ENCODE measurements around the gene RNF181.

DNA sequence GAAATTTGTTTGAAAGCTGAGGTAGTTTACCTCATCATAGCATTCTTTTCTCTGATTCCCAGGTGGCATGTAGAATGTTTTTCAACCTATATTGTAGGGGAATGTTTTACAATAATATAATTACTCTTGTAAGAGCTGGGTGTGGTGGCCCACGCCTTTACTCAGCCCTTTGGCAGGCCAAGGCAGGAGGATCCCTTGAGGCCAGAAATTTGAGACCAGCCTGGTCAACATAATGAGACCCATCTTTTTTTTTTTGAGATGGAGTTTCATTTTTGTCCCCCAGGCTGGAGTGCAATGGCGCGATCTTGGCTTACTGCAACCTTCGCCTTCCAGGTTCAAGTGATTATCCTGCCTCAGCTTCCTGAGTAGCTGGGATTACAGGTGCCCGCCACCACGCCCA lies 24.1 kb downstream of the RNF181 start:
- TF ChIP-seq ESRRG (CRISPR knock-in tag; IDR thresholded peaks at IDR 0.05) (no peak), PPARA (CRISPR knock-in tag; IDR thresholded peaks at IDR 0.05; ENCODE audit: borderline replicate concordance) (no peak), ZC3H10 (CRISPR knock-in tag; IDR thresholded peaks at IDR 0.05) (no peak), TOX (CRISPR knock-in tag; IDR thresholded peaks at IDR 0.05; ENCODE audit: borderline replicate concordance) (no peak), ARNTL (CRISPR knock-in tag; IDR thresholded peaks at IDR 0.05; ENCODE audit: borderline replicate concordance, low read depth) (no peak), BACH2 (CRISPR knock-in tag; IDR thresholded peaks at IDR 0.05; ENCODE audit: borderline replicate concordance) (no peak), TCF4 (CRISPR knock-in tag; IDR thresholded peaks at IDR 0.05; ENCODE audit: borderline replicate concordance) (no peak)
- TF ChIP-seq, protein P1, sequence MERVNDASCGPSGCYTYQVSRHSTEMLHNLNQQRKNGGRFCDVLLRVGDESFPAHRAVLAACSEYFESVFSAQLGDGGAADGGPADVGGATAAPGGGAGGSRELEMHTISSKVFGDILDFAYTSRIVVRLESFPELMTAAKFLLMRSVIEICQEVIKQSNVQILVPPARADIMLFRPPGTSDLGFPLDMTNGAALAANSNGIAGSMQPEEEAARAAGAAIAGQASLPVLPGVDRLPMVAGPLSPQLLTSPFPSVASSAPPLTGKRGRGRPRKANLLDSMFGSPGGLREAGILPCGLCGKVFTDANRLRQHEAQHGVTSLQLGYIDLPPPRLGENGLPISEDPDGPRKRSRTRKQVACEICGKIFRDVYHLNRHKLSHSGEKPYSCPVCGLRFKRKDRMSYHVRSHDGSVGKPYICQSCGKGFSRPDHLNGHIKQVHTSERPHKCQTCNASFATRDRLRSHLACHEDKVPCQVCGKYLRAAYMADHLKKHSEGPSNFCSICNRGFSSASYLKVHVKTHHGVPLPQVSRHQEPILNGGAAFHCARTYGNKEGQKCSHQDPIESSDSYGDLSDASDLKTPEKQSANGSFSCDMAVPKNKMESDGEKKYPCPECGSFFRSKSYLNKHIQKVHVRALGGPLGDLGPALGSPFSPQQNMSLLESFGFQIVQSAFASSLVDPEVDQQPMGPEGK (CRISPR knock-in tag; IDR thresholded peaks at IDR 0.05; ENCODE audit: borderline replicate concordance) = no peak
- TF ChIP-seq, protein P2, sequence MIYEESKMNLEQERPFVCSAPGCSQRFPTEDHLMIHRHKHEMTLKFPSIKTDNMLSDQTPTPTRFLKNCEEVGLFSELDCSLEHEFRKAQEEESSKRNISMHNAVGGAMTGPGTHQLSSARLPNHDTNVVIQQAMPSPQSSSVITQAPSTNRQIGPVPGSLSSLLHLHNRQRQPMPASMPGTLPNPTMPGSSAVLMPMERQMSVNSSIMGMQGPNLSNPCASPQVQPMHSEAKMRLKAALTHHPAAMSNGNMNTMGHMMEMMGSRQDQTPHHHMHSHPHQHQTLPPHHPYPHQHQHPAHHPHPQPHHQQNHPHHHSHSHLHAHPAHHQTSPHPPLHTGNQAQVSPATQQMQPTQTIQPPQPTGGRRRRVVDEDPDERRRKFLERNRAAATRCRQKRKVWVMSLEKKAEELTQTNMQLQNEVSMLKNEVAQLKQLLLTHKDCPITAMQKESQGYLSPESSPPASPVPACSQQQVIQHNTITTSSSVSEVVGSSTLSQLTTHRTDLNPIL (CRISPR knock-in tag; IDR thresholded peaks at IDR 0.05; ENCODE audit: low read depth) = no peak

Data from SK-N-SH treated with all-trans-retinoic acid at 6 μM for 48 hours (cell line).